GM12878 (cell line): ENCODE data around the gene ITCH. TPM values are rescaled to one million over a fixed set of nuclear protein-coding genes. Genes with fewer than 3 reads are reported as not detected.

Experiments
- BHLHE40 ChIP-seq, 2 experiments: fragments of 450-650 bp in 1 of 2; IDR thresholded peaks; 2 replicates each; pipeline ENCODE4 v1.6.1; 2011 to 2017; ENCODE audit warnings: low read depth in 2 of 2, borderline replicate concordance in 1 of 2, improper control_type of control experiment in 1 of 2, low read length in 1 of 2, mild to moderate bottlenecking in 1 of 2
- CBX3 ChIP-seq: fragments of 200-600 bp; sonication (generic); IDR thresholded peaks from 2 replicates; pipeline ENCODE4 v1.6.1; 2016; ENCODE audit warnings: low read depth, borderline replicate concordance
- CHD4 ChIP-seq: fragments of 200-600 bp; sonication (generic); IDR thresholded peaks from 2 replicates; pipeline ENCODE4 v1.6.1; 2016; ENCODE audit warnings: mild to moderate bottlenecking
- HDGF ChIP-seq: fragments of 450-650 bp; IDR thresholded peaks from 2 replicates; pipeline ENCODE4 v1.6.1; 2016; ENCODE audit warnings: antibody characterized with exemption
- IKZF2 ChIP-seq, 2 experiments: fragments of 450-650 bp; IDR thresholded peaks; 2 replicates each; pipeline ENCODE4 v1.6.1; 2017; ENCODE audit warnings: mild to moderate bottlenecking in 2 of 2, moderate library complexity in 2 of 2
- KLF5 ChIP-seq: fragments of 450-650 bp; IDR thresholded peaks from 2 replicates; pipeline ENCODE4 v1.6.1; 2014; ENCODE audit warnings: mild to moderate bottlenecking; ENCODE audit not compliant: partially characterized antibody
- MYC ChIP-seq: IDR thresholded peaks from 2 replicates; pipeline ENCODE4 v1.6.1; 2011; ENCODE audit warnings: mild to moderate bottlenecking, low read length, moderate library complexity, inconsistent platforms; ENCODE audit not compliant: insufficient read depth, insufficient replicate concordance, insufficient read length, severe bottlenecking
- NFXL1 ChIP-seq: fragments of 450-650 bp; IDR thresholded peaks from 2 replicates; pipeline ENCODE4 v1.6.1; 2017; ENCODE audit warnings: antibody characterized with exemption, mild to moderate bottlenecking, borderline replicate concordance
- RBBP5 ChIP-seq: fragments of 200-600 bp; sonication (generic); conservative IDR thresholded peaks from 2 replicates; pipeline ENCODE4 v1.6.1; 2016
- SMC3 ChIP-seq: IDR thresholded peaks from 2 replicates; pipeline ENCODE4 v1.6.1; 2011; ENCODE audit warnings: low read length, improper control_type of control experiment, borderline replicate concordance
- SPI1 ChIP-seq: IDR thresholded peaks from 2 replicates; pipeline ENCODE4 v1.6.1; 2011; ENCODE audit warnings: low read depth, mild to moderate bottlenecking, low read length, moderate library complexity, borderline replicate concordance; ENCODE audit not compliant: insufficient read depth
- polyA plus RNA-seq, 11 experiments: library from polyadenylated mRNA; depleted of rRNA in 4 of 11; unstranded in 6 of 11; stranded (reverse) in 5 of 11; fragments of >200 nt; fragmentation: Nextera tagmentation in 4 of 11; fragmentation: Illumina TruSeq in 1 of 11; extraction: Ambion mirVana in 4 of 11; extraction: Trizol in 1 of 11; gene quantifications; 1 replicate in 1 of 11; 2 replicates in 10 of 11; pipeline versions ENCODE4 v1.2.1 to v1.2.3, GENCODE V29; 2011 to 2016; ENCODE audit warnings: inconsistent platforms in 2 of 11, missing spikeins in 2 of 11, low read depth in 1 of 11
- total RNA-seq, 4 experiments: library from RNA; depleted of rRNA in 3 of 4; stranded (reverse); fragments of >200 nt in 3 of 4; fragmentation: Illumina TruSeq in 1 of 4; extraction: Trizol in 1 of 4; gene quantifications; 2 replicates each; pipeline versions ENCODE4 v1.2.1 to v1.2.3, GENCODE V29; 2013 to 2021
- TF ChIP-seq, protein P1 (sequence below): IDR thresholded peaks from 2 replicates; pipeline ENCODE4 v1.6.1; 2012; ENCODE audit warnings: low read depth, low read length, improper control_type of control experiment
- TF ChIP-seq, protein P2 (sequence below): IDR thresholded peaks from 2 replicates; pipeline ENCODE4 v1.6.1; 2011; ENCODE audit warnings: borderline replicate concordance, low read depth, mild to moderate bottlenecking, moderate library complexity, low read length; ENCODE audit not compliant: insufficient read depth, poor library complexity, severe bottlenecking
- TF ChIP-seq, protein P3 (sequence below): fragments of 450-650 bp; IDR thresholded peaks from 2 replicates; pipeline ENCODE4 v1.6.1; 2017; ENCODE audit warnings: borderline replicate concordance
- TF ChIP-seq, protein P4 (sequence below): fragments of 450-650 bp; IDR thresholded peaks from 2 replicates; pipeline ENCODE4 v1.6.1; 2017; ENCODE audit warnings: antibody characterized with exemption, mild to moderate bottlenecking, moderate library complexity
- TF ChIP-seq, protein P5 (sequence below): fragments of 450-650 bp; formaldehyde crosslinking; IDR thresholded peaks from 2 replicates; pipeline ENCODE4 v1.4.0; 2022; ENCODE audit warnings: mild to moderate bottlenecking, moderate library complexity
- TF ChIP-seq, protein P6 (sequence below): fragments of 450-650 bp; IDR thresholded peaks from 2 replicates; pipeline ENCODE4 v1.6.1; 2017; ENCODE audit warnings: mild to moderate bottlenecking, low read depth, inconsistent platforms; ENCODE audit not compliant: poor library complexity, severe bottlenecking

Gene ITCH
- total and polyA plus RNA-seq, 10 of the 15 experiments (the other 5 are each of a cell fraction or from before 2014, with no cell fraction given), result 7.5 to 46.1 (median 21.5) TPM

DNA sequence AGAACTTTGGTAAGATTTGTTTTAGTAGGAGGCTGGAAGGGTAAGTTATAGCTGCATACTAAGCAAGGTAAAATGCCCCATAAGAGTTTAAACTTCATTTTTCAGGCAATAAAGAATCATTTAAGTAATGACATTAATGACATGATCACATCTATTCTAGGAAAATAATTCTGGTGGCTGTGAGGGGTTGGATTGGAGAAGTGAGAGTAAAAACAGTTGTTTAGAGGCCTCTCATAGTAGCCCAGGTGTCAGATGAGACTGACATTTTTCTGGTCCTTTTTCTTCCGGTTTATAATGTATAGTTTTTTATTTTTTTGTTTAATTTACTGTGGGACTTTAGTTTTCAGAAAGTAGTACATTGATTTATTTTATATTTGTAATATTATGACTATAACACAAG, 40.8 kb downstream of the ITCH start (continued):
- TF ChIP-seq, protein P1, sequence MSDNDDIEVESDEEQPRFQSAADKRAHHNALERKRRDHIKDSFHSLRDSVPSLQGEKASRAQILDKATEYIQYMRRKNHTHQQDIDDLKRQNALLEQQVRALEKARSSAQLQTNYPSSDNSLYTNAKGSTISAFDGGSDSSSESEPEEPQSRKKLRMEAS, result no peak
- TF ChIP-seq CBX3, result no peak
- TF ChIP-seq, protein P2, sequence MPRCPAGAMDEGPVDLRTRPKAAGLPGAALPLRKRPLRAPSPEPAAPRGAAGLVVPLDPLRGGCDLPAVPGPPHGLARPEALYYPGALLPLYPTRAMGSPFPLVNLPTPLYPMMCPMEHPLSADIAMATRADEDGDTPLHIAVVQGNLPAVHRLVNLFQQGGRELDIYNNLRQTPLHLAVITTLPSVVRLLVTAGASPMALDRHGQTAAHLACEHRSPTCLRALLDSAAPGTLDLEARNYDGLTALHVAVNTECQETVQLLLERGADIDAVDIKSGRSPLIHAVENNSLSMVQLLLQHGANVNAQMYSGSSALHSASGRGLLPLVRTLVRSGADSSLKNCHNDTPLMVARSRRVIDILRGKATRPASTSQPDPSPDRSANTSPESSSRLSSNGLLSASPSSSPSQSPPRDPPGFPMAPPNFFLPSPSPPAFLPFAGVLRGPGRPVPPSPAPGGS, result no peak
- no peak for TF ChIP-seq HDGF
- TF ChIP-seq, protein P3, sequence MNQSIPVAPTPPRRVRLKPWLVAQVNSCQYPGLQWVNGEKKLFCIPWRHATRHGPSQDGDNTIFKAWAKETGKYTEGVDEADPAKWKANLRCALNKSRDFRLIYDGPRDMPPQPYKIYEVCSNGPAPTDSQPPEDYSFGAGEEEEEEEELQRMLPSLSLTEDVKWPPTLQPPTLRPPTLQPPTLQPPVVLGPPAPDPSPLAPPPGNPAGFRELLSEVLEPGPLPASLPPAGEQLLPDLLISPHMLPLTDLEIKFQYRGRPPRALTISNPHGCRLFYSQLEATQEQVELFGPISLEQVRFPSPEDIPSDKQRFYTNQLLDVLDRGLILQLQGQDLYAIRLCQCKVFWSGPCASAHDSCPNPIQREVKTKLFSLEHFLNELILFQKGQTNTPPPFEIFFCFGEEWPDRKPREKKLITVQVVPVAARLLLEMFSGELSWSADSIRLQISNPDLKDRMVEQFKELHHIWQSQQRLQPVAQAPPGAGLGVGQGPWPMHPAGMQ, result no peak
- TF ChIP-seq RBBP5, result no peak
- TF ChIP-seq KLF5, result no peak
- TF ChIP-seq, protein P4, sequence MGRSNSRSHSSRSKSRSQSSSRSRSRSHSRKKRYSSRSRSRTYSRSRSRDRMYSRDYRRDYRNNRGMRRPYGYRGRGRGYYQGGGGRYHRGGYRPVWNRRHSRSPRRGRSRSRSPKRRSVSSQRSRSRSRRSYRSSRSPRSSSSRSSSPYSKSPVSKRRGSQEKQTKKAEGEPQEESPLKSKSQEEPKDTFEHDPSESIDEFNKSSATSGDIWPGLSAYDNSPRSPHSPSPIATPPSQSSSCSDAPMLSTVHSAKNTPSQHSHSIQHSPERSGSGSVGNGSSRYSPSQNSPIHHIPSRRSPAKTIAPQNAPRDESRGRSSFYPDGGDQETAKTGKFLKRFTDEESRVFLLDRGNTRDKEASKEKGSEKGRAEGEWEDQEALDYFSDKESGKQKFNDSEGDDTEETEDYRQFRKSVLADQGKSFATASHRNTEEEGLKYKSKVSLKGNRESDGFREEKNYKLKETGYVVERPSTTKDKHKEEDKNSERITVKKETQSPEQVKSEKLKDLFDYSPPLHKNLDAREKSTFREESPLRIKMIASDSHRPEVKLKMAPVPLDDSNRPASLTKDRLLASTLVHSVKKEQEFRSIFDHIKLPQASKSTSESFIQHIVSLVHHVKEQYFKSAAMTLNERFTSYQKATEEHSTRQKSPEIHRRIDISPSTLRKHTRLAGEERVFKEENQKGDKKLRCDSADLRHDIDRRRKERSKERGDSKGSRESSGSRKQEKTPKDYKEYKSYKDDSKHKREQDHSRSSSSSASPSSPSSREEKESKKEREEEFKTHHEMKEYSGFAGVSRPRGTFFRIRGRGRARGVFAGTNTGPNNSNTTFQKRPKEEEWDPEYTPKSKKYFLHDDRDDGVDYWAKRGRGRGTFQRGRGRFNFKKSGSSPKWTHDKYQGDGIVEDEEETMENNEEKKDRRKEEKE, result no peak
- no peak for TF ChIP-seq BHLHE40 (IDR thresholded peaks at IDR 0.05; ENCODE audit: borderline replicate concordance in 1 of 2, low read depth in 2 of 2, low read length in 1 of 2)
- no peak for TF ChIP-seq NFXL1
- TF ChIP-seq MYC, result no peak
- TF ChIP-seq CHD4, result no peak
- TF ChIP-seq, protein P5, sequence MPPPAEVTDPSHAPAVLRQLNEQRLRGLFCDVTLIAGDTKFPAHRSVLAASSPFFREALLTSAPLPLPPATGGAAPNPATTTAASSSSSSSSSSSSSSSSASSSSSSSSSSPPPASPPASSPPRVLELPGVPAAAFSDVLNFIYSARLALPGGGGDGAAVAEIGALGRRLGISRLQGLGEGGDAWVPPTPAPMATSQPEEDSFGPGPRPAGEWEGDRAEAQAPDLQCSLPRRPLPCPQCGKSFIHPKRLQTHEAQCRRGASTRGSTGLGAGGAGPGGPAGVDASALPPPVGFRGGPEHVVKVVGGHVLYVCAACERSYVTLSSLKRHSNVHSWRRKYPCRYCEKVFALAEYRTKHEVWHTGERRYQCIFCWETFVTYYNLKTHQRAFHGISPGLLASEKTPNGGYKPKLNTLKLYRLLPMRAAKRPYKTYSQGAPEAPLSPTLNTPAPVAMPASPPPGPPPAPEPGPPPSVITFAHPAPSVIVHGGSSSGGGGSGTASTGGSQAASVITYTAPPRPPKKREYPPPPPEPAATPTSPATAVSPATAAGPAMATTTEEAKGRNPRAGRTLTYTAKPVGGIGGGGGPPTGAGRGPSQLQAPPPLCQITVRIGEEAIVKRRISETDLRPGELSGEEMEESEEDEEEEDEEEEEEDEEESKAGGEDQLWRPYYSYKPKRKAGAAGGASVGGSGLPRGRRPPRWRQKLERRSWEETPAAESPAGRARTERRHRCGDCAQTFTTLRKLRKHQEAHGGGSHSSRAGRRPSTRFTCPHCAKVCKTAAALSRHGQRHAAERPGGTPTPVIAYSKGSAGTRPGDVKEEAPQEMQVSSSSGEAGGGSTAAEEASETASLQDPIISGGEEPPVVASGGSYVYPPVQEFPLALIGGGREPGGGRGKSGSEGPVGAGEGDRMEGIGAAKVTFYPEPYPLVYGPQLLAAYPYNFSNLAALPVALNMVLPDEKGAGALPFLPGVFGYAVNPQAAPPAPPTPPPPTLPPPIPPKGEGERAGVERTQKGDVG (CRISPR knock-in tag), result no peak
- TF ChIP-seq IKZF2 (IDR thresholded peaks at IDR 0.05), result no peak; a peak in 1 of 4 replicates
- peak; percentile 80 for TF ChIP-seq SPI1
- TF ChIP-seq, protein P6, sequence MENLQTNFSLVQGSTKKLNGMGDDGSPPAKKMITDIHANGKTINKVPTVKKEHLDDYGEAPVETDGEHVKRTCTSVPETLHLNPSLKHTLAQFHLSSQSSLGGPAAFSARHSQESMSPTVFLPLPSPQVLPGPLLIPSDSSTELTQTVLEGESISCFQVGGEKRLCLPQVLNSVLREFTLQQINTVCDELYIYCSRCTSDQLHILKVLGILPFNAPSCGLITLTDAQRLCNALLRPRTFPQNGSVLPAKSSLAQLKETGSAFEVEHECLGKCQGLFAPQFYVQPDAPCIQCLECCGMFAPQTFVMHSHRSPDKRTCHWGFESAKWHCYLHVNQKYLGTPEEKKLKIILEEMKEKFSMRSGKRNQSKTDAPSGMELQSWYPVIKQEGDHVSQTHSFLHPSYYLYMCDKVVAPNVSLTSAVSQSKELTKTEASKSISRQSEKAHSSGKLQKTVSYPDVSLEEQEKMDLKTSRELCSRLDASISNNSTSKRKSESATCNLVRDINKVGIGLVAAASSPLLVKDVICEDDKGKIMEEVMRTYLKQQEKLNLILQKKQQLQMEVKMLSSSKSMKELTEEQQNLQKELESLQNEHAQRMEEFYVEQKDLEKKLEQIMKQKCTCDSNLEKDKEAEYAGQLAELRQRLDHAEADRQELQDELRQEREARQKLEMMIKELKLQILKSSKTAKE, result peak; percentile 18
- no peak for TF ChIP-seq SMC3
